Omental fat pad (tissue), 4 donors: ENCODE data around the gene DUSP10. TPM values are rescaled to one million over a fixed set of nuclear protein-coding genes. Genes with fewer than 3 reads are reported as not detected.

Experiments
- ATAC-seq: fragments of 150-250 bp; one replicate; pipeline ENCODE4 v1.9.1; 2016; ENCODE audit warnings: mild to moderate bottlenecking, moderate library complexity; ENCODE audit not compliant: low FRiP score
- DNase-seq: peaks from one replicate; pipeline ENCODE4 v3.0.0-alpha.2; 2019; ENCODE audit warnings: low spot score
- total RNA-seq, 4 donors: library from RNA; depleted of rRNA; stranded (reverse); fragments of >200 nt; gene quantifications; one replicate each; pipeline ENCODE4 v1.1.0, GENCODE V29; 2016
- TF ChIP-seq, protein P1 (sequence below), 3 donors: fragments of 450-650 bp; IDR thresholded peaks; one replicate each; pipeline ENCODE4 v1.5.1; 2016 to 2017; ENCODE audit warnings: antibody characterized with exemption in 3 of 3, mild to moderate bottlenecking in 3 of 3, moderate library complexity in 2 of 3

The DUSP10 gene
- total RNA-seq, 4 donors from 2014 or later: 3.1 to 13.0 (median 10.2) TPM

- DNase-seq: no peak
- TF ChIP-seq, protein P1, sequence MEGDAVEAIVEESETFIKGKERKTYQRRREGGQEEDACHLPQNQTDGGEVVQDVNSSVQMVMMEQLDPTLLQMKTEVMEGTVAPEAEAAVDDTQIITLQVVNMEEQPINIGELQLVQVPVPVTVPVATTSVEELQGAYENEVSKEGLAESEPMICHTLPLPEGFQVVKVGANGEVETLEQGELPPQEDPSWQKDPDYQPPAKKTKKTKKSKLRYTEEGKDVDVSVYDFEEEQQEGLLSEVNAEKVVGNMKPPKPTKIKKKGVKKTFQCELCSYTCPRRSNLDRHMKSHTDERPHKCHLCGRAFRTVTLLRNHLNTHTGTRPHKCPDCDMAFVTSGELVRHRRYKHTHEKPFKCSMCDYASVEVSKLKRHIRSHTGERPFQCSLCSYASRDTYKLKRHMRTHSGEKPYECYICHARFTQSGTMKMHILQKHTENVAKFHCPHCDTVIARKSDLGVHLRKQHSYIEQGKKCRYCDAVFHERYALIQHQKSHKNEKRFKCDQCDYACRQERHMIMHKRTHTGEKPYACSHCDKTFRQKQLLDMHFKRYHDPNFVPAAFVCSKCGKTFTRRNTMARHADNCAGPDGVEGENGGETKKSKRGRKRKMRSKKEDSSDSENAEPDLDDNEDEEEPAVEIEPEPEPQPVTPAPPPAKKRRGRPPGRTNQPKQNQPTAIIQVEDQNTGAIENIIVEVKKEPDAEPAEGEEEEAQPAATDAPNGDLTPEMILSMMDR (IDR thresholded peaks at IDR 0.05): no peak
- no peak for ATAC-seq
These were observed 5.9 kb downstream of the DUSP10 start for GRCh38 chr1:221735999-221736398.

- DNase-seq: no peak
- no peak for ATAC-seq
- TF ChIP-seq, protein P1 (IDR thresholded peaks at IDR 0.05): no peak
These were observed 7.7 kb downstream of the DUSP10 start for GRCh38 chr1:221734187-221734586.

- TF ChIP-seq, protein P1 (IDR thresholded peaks at IDR 0.05): no peak
- no peak for ATAC-seq
These were observed 9.8 kb downstream of the DUSP10 start for GRCh38 chr1:221732052-221732451.

GRCh38 chr1:221729771-221730330 lies 12.0 kb downstream of the DUSP10 start:
- no peak for ATAC-seq
- DNase-seq: no peak
- TF ChIP-seq, protein P1 (IDR thresholded peaks at IDR 0.05): no peak

More at GRCh38 chr1:221732052-221732451, 9.8 kb downstream of the DUSP10 start:
- DNase-seq: no peak

- TF ChIP-seq, protein P1 (IDR thresholded peaks at IDR 0.05): no peak
- ATAC-seq (no peak), DNase-seq (no peak)
These were observed 13.8 kb downstream of the DUSP10 start for GRCh38 chr1:221728037-221728505.

- TF ChIP-seq, protein P1 (IDR thresholded peaks at IDR 0.05): no peak
- no peak for DNase-seq
- no peak for ATAC-seq
These were observed 14.5 kb downstream of the DUSP10 start for GRCh38 chr1:221727146-221728036.
